Fibroblast of lung (primary cell): Measurements from ENCODE around the gene FYB2. TPM values are rescaled to one million over a fixed set of nuclear protein-coding genes. Genes with fewer than 3 reads are reported as not detected.

Experiments used
- DNase-seq, 2 donors: peaks; one replicate each; pipeline versions ENCODE4 v3.0.0 to v3.0.0-alpha.2; 2010; ENCODE audit warnings: low read depth in 2 of 2
- H2AFZ ChIP-seq: 2 replicates; pipeline ENCODE4 v1.5.1; 2012; ENCODE audit warnings: low read length, control low read depth, inconsistent platforms
- H3K27ac ChIP-seq: 2 replicates; pipeline ENCODE4 v1.5.1; 2011; ENCODE audit warnings: low read length, control low read depth; ENCODE audit not compliant: insufficient read depth
- H3K27me3 ChIP-seq: 2 replicates; pipeline ENCODE4 v1.5.1; 2011; ENCODE audit warnings: mild to moderate bottlenecking, low read length; ENCODE audit not compliant: control insufficient read depth, insufficient read depth
- H3K36me3 ChIP-seq: 2 replicates; pipeline ENCODE4 v1.5.1; 2011; ENCODE audit warnings: low read length; ENCODE audit not compliant: control insufficient read depth, insufficient read depth
- H3K4me1 ChIP-seq: 2 replicates; pipeline ENCODE4 v1.5.1; 2011; ENCODE audit warnings: low read length; ENCODE audit not compliant: control insufficient read depth, insufficient read depth; ENCODE audit errors: extremely low read depth
- H3K4me2 ChIP-seq: 2 replicates; pipeline ENCODE4 v1.5.1; 2011; ENCODE audit warnings: low read length, control low read depth; ENCODE audit not compliant: insufficient read depth; ENCODE audit errors: extremely low read depth
- H3K4me3 ChIP-seq, 4 experiments: fragments of 200-600 bp in 1 of 4; sonication (generic) in 1 of 4; replicated peaks in 1 of 4; 2 replicates each; pipeline ENCODE4 v1.5.1; 2011 to 2016; ENCODE audit warnings: low read length in 4 of 4, low read depth in 3 of 4, mild to moderate bottlenecking in 3 of 4, control low read depth in 2 of 4, inconsistent platforms in 1 of 4, mixed read lengths in 1 of 4; ENCODE audit not compliant: insufficient read depth in 1 of 4; ENCODE audit errors: control extremely low read depth in 1 of 4
- H3K79me2 ChIP-seq: 2 replicates; pipeline ENCODE4 v1.5.1; 2012; ENCODE audit warnings: mild to moderate bottlenecking, low read length, inconsistent platforms; ENCODE audit not compliant: control insufficient read depth, insufficient read depth
- H3K9ac ChIP-seq: 2 replicates; pipeline ENCODE4 v1.5.1; 2011; ENCODE audit warnings: mild to moderate bottlenecking, low read length, control low read depth; ENCODE audit not compliant: insufficient read depth
- H3K9me3 ChIP-seq: 2 replicates; pipeline ENCODE4 v1.5.1; 2012; ENCODE audit warnings: low read depth, low read length; ENCODE audit not compliant: control insufficient read depth, insufficient read depth
- H4K20me1 ChIP-seq: 2 replicates; pipeline ENCODE4 v1.5.1; 2011; ENCODE audit warnings: low read length; ENCODE audit not compliant: control insufficient read depth, insufficient read depth; ENCODE audit errors: extremely low read depth
- EZH2 ChIP-seq: IDR thresholded peaks from 2 replicates; pipeline ENCODE4 v1.5.1; 2012; ENCODE audit warnings: low read length, control low read depth, mild to moderate bottlenecking; ENCODE audit errors: missing control alignments
- polyA minus RNA-seq: library from RNA; depleted of rRNA, polyadenylated mRNA; stranded (reverse); fragments of >200 nt; gene quantifications from 2 replicates; pipeline ENCODE4 v1.2.3, GENCODE V29; 2011; ENCODE audit warnings: low replicate concordance
- polyA plus RNA-seq, 2 donors: library from polyadenylated mRNA; depleted of rRNA in 1 of 2; stranded (reverse) in 1 of 2; unstranded in 1 of 2; fragments of >200 nt; gene quantifications; 2 replicates each; pipeline ENCODE4 v1.2.1, GENCODE V29; 2011 to 2012; ENCODE audit warnings: missing spikeins in 1 of 2
- total RNA-seq: library from RNA; depleted of rRNA; stranded (reverse); fragments of >200 nt; gene quantifications from 2 replicates; pipeline ENCODE4 v1.2.1, GENCODE V29; 2014
- TF ChIP-seq, protein P1 (sequence below), 2 donors: IDR thresholded peaks in 1 of 2; conservative IDR thresholded peaks in 1 of 2; 1 replicate in 1 of 2; 2 replicates in 1 of 2; pipeline ENCODE4 v1.5.1; 2011 to 2012; ENCODE audit warnings: low read length in 2 of 2, control low read depth in 1 of 2, inconsistent platforms in 1 of 2, low read depth in 1 of 2, mild to moderate bottlenecking in 1 of 2

Gene FYB2, protein sequence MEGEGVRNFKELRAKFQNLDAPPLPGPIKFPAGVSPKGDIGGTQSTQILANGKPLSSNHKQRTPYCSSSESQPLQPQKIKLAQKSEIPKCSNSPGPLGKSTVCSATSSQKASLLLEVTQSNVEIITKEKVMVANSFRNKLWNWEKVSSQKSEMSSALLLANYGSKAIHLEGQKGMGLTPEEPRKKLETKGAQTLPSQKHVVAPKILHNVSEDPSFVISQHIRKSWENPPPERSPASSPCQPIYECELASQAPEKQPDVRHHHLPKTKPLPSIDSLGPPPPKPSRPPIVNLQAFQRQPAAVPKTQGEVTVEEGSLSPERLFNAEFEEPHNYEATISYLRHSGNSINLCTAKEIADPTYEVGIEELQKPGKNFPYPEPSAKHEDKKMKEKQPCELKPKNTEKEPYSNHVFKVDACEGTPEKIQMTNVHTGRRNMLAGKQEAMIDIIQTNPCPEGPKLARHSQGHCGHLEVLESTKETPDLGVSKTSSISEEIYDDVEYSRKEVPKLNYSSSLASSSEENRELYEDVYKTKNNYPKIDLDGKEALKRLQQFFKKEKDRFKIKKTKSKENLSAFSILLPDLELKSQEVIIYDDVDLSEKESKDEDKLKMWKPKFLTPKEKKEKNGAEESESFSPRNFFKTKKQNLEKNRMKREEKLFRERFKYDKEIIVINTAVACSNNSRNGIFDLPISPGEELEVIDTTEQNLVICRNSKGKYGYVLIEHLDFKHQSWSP
- total RNA-seq (not detected in 2 replicates), polyA plus RNA-seq (not detected in 2 replicates), polyA minus RNA-seq (not detected in 2 replicates)
- not detected in 2 replicates for polyA plus RNA-seq (2012)

DNA sequence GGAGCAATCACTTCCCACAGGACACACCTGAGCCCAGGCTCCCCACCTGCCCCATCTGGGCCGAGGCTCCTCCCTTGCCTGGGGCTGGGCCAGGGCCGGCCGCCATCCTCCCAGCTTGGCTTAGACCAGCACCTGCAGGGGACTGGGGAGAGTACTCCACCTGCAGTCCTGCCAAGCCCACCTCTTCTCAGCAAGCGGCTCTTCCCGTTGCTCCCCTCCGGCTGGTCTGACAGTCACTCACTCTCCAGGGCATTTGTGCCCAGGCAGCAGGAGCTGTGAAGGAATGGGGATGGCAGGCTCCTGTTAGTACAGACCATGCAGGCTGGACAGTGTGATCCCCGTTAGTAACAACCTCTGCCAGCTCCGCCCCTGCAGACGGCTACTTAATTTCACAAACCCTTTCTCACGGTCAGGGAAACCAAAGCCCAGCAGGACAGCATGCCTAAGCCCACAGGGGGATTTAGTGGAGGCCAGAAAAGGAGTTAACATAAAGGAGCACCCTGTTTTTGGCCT is at the start of gene FYB2:
FYB2 (minus strand) TSS at position 18 of the 513 bp plus-strand sequence. CDS start 114 bp downstream, outside the sequence.
- Histone ChIP-seq H3K79me2 (no peaks in the 10 kb centered on the region), H3K4me2 (no peak within 1 kb of the TSS), H3K9me3 (no peaks in the 10 kb centered on the region), H4K20me1 (no peaks in the 10 kb centered on the region), H3K9ac (no peak within 1 kb of the TSS), H3K4me1 (peaks cover 4% of the 10 kb centered on the region), H3K27ac (no peak within 1 kb of the TSS), H3K27me3 (no peaks in the 10 kb centered on the region), H2AFZ (no peak within 1 kb of the TSS), H3K36me3 (no peaks in the 10 kb centered on the region), H3K4me3 (no peak within 1 kb of the TSS)
- DNase-seq: no peak
- no peak for TF ChIP-seq EZH2
- TF ChIP-seq, protein P1, sequence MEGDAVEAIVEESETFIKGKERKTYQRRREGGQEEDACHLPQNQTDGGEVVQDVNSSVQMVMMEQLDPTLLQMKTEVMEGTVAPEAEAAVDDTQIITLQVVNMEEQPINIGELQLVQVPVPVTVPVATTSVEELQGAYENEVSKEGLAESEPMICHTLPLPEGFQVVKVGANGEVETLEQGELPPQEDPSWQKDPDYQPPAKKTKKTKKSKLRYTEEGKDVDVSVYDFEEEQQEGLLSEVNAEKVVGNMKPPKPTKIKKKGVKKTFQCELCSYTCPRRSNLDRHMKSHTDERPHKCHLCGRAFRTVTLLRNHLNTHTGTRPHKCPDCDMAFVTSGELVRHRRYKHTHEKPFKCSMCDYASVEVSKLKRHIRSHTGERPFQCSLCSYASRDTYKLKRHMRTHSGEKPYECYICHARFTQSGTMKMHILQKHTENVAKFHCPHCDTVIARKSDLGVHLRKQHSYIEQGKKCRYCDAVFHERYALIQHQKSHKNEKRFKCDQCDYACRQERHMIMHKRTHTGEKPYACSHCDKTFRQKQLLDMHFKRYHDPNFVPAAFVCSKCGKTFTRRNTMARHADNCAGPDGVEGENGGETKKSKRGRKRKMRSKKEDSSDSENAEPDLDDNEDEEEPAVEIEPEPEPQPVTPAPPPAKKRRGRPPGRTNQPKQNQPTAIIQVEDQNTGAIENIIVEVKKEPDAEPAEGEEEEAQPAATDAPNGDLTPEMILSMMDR (conservative IDR thresholded peaks at IDR 0.05 in 1 of 2, IDR thresholded peaks at IDR 0.05 in 1 of 2; ENCODE audit: low read depth in 1 of 2, low read length in 2 of 2): no peak

DNA sequence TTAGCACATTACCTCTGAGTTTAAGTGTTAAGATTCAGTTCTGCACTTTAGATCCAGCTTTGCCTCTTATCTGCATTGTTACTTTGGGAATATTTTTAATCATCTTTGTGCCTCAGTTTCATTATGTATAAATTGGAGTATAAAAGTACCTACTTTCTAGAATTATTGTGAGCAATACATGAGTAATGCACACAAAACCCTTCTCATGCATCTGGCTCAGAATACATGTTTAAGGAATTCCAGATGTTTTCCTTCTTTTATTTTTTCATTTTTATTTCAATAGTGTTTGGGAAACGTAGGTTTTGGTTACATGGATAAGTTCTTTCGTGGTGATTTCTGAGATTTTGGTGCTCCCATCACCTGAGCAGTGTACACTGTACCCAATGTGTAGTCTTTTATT is 49.6 kb upstream of the FYB2 start:
- H2AFZ ChIP-seq: no peak overlapping the region

More for the DNA sequence above, 49.6 kb upstream of the FYB2 start:
- no peaks in the 10 kb centered on the region for H3K27me3 ChIP-seq
- no peak overlapping the region for H3K9ac ChIP-seq
- TF ChIP-seq, protein P1 (conservative IDR thresholded peaks at IDR 0.05 in 1 of 2, IDR thresholded peaks at IDR 0.05 in 1 of 2; ENCODE audit: low read depth in 1 of 2, low read length in 2 of 2): no peak
- TF ChIP-seq EZH2: no peak
- no peaks in the 10 kb centered on the region for H4K20me1 ChIP-seq
- DNase-seq: peak; percentile 2 to 11
- no peaks in the 10 kb centered on the region for H3K36me3 ChIP-seq
- H3K27ac ChIP-seq: peak overlapping the region; percentile 36
- H3K79me2 ChIP-seq: no peaks in the 10 kb centered on the region
- no peak overlapping the region for H3K4me3 ChIP-seq
- H3K4me1 ChIP-seq: peaks cover 2% of the 10 kb centered on the region
- no peaks in the 10 kb centered on the region for H3K9me3 ChIP-seq
- peak overlapping the region; percentile 33 for H3K4me2 ChIP-seq
